DMS114 treated with DMSO at 0.1 percent for 48 hours (cell line): ENCODE data around the gene VEZT.
A peak's percentile ranks its signal among the peaks of the same experiment; 100 is the strongest.

Source experiments
- DNase-seq: peaks from one replicate; lab custom pipeline; 2025; ENCODE audit not compliant: unreplicated experiment; lab: John Stamatoyannopoulos, UW

VEZT gene

GRCh38 chr12:95200128-95200894 lies 17.3 kb upstream of the VEZT start:
- no peak for DNase-seq

GRCh38 chr12:95201056-95201670 lies 16.4 kb upstream of the VEZT start:
- no peak for DNase-seq

GRCh38 chr12:95202691-95203486 lies 14.7 kb upstream of the VEZT start:
- no peak for DNase-seq

GRCh38 chr12:95203487-95204030 lies 14.0 kb upstream of the VEZT start:
- DNase-seq = no peak

- no peak for DNase-seq
Observed at GRCh38 chr12:95204141-95204866, 13.3 kb upstream of the VEZT start.

- DNase-seq = no peak
Observed at GRCh38 chr12:95205016-95205624, 12.5 kb upstream of the VEZT start.

GRCh38 chr12:95205685-95206084 lies 11.9 kb upstream of the VEZT start:
- no peak for DNase-seq

GRCh38 chr12:95206916-95207315 lies 10.7 kb upstream of the VEZT start:
- no peak for DNase-seq

- no peak for DNase-seq
Observed at GRCh38 chr12:95207407-95207806, 10.2 kb upstream of the VEZT start.

GRCh38 chr12:95208678-95209077 lies 8.9 kb upstream of the VEZT start:
- no peak for DNase-seq

GRCh38 chr12:95212586-95212985 lies 5.0 kb upstream of the VEZT start:
- DNase-seq = no peak

GRCh38 chr12:95213119-95213518 lies 4.5 kb upstream of the VEZT start:
- DNase-seq = no peak

- DNase-seq = no peak
Observed at GRCh38 chr12:95213928-95214327, 3.7 kb upstream of the VEZT start.

GRCh38 chr12:95214466-95214865 lies 3.1 kb upstream of the VEZT start:
- DNase-seq = no peak

GRCh38 chr12:95215949-95216348 lies 1.7 kb upstream of the VEZT start:
- DNase-seq = peak; percentile 40

GRCh38 chr12:95216711-95217376 lies 763 bp upstream of the VEZT start:
- DNase-seq = peak; percentile 55

GRCh38 chr12:95218150-95219133 lies 835 bp downstream of the VEZT start:
- DNase-seq = peak; percentile 69

GRCh38 chr12:95220190-95220589 lies 2.6 kb downstream of the VEZT start:
- DNase-seq = no peak

GRCh38 chr12:95220726-95221125 lies 3.1 kb downstream of the VEZT start:
- DNase-seq = no peak
